HG03432 (cell line): ENCODE measurements around the gene CPA1.

Experiments used
- ATAC-seq: cut with Tn5 transposase; IDR thresholded peaks from one replicate; pipeline ENCODE4 v1.9.1; 2021; ENCODE audit warnings: mild to moderate bottlenecking, moderate library complexity; ENCODE audit not compliant: unreplicated experiment

The CPA1 gene

DNA sequence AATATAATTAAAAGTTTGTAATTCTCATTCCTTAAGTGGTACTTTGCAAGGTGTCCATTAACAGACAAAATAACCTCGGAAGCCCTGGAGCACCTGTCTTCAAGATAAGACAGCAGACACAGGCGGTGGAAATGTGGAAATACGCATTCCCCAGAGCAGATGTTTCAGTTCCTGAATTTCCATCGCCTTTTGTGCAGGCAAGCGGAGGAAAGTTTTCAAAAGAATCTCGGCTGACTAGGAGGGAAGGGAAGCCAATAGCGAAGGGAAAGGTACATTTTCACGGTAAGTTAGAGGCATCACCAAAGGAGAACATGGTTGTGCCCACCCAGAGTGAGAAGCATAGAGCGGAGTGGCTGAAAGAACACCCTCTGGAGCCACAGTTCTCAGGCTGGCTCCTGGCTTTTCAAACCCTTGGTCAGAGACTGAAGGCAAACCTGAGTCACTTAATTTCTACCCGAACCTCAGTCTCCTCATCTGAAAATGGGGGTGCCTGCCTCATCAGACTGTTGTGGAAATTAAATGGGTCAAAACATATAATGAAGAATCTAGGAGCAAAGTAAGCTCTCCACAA is 13.6 kb downstream of the CPA1 start:
- ATAC-seq: no peak

- ATAC-seq: no peak
These were observed 14.3 kb downstream of the CPA1 start for GRCh38 chr7:130394421-130395195.

GRCh38 chr7:130395421-130395820 is 15.1 kb downstream of the CPA1 start:
- ATAC-seq: no peak

DNA sequence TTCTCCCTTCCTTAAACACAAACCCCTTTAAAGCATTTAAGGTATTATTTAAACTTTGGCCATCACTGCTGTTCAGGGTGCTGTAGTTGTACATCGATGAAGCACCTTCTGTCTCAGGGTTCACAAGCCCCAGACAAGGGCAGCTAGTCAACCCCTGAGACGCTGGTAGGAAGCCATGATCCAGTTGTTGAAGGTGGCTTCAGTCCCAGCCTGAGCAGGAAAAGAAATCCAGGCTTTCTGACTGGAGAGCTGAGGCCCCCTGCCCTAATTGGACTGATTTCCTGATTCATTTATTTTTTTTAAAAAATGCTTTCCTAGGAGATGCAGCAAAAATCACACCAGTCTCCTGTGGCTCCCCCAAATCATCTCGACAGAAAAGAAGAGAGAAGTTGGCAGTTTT is 15.8 kb downstream of the CPA1 start:
- no peak for ATAC-seq

DNA sequence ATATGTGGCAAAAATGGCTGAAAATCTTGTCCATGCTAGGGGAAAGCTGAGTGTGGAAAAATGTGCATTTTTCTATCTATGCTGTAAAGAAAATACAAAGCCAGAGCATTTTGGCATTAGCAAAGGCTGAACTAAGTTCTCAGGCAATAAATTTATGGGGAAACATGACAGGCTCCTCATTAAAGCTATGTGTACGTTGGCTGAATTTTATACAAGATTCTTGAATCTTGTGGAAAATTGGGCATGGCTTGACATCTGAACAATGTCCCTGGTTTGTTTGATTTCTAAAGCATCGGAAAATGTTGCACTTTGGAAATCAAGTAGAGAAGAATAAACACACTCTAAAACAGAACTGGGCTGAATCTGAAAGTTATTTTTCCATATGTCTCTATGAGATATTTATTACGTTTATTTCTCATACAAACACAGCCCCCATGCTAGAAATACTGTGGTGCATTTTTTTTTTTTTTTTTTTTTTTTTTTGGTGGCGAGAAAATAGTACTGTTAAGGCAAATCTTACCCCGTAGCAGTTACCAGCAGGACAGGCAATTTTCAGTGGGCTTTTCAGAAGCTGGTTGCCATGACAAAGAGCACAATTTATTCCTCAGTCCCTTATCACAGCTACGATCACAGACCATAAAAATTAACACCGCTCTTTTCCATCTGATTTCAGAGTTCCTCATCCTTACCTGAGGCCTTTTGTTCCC is 16.9 kb downstream of the CPA1 start:
- ATAC-seq: no peak

DNA sequence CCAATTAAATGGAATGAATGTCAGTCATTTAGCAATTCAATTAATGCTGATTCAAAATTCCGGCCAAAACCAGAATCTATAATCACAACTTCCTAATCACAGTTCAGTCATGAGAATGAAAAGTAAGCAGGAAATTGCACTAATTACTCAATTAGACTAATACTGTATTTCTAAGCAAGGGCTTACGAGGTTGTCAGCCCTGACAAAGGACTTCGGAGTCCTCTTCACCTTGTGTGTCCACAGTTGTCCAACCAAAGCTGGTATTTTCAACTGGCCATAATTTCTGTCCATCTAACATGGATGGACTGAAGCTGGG is 17.4 kb downstream of the CPA1 start:
- ATAC-seq: no peak

GRCh38 chr7:130398526-130399090 is 18.3 kb downstream of the CPA1 start:
- no peak for ATAC-seq

- no peak for ATAC-seq
These were observed 19.9 kb downstream of the CPA1 start for GRCh38 chr7:130400120-130400572.

DNA sequence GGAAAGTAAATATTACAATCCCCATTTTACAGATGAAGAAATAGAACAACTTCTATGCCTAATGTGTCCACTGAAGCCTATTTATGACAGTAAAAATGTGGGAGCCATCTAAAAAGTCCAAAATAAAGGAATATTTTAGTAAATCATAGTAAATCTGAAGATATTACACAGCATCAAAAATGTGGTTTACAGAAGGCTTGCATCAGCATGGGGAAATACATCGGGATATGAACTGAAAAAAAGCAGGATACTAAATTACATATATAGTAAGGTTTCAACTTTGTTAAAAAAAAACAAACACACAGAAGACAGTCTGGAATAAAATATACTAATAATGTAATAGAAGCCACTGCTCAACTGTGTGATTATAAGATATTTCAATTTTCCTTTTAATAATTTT is 20.8 kb downstream of the CPA1 start:
- no peak for ATAC-seq

DNA sequence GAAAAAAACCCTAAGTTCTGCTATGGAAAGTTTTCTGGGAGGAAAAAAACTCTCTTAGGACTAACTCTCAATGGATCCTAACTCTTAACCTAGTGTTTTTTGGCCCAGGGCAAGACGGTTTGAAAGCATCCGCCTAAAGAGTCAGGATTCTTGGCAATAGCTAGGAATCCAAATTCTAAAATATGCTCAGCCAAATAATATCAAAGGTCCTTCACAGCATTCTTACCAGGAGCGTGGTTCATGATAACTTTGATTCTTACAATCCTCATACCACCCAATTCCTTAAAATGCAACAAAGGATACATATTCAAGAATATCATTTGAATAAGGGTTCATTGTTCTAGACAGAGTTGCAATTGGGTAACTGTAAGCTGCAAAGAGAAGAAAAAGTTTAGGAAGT is 21.3 kb downstream of the CPA1 start:
- no peak for ATAC-seq

GRCh38 chr7:130405003-130405402 is 24.7 kb downstream of the CPA1 start:
- ATAC-seq: no peak

DNA sequence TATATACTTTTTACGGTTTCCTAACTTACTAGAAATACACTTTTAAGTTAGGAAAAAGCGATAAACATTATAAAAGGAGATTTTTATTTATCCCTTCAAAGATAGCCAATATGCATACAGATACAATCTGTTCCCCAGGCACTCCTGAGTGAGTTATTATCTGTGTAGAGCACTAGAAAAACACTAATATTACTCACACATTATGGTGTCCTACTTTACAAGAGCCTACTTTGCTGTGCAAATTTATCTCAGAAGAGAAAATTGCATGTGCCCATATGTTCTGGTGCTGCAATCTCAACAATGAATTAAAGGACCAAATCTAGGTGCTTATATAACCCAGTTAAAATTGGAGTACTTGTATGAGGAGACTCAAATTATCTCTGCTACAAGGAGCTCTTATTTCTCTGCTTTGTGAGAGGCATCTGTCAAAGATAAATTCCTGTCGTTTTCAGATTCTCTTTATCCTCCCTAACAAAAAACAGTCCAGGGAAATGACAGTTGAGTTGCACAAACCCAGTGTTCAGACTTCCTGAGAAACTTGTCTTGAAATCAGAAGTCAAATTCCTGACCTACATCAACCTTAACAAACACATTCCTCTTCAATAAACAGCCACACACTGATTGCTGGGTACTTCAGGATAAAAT is 28.9 kb downstream of the CPA1 start:
- ATAC-seq: no peak

- ATAC-seq: no peak
These were observed 29.4 kb downstream of the CPA1 start for GRCh38 chr7:130409712-130410072.

GRCh38 chr7:130410868-130411541 is 30.7 kb downstream of the CPA1 start:
- no peak for ATAC-seq

GRCh38 chr7:130413201-130413600 is 32.9 kb downstream of the CPA1 start:
- no peak for ATAC-seq

DNA sequence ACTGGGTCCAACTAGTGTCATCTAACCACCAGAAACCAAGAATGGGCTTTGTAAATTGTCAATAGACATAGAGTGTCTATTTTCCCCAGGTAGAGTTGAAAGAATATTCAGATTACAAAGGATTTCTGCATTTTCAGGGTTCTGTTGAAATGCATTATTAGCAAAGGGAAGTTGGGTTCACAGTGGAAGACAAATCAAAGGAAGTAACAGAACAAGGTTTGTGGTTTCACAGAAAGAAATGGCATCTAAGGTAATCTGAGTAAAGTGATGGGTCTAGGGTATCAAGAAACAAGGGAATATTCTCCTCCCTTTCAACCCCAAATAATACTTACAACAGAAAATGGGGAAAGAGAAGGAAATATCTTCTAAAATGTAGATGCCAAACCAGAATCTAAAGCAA is 34.7 kb downstream of the CPA1 start:
- no peak for ATAC-seq

- ATAC-seq: no peak
These were observed 36.9 kb downstream of the CPA1 start for GRCh38 chr7:130417213-130417612.

DNA sequence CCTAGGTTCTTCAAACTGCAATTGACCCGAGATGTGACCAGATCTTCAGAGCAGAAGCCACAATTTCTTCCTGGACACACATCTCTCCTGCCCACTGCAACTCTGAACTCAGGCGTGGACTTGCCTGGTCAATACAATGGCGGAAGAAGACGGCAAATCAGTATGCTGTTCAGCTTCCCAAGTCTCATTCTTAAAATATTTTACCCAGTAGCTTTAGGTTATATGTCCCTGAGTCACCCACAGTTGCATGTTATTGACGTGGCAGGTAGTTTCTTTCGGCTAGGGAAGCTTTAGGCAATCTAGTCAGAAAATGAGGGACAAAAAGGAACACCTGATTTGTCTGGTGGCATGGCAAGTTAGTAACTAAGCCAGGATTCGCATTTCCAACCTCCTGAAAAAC is 38.0 kb downstream of the CPA1 start:
- no peak for ATAC-seq

DNA sequence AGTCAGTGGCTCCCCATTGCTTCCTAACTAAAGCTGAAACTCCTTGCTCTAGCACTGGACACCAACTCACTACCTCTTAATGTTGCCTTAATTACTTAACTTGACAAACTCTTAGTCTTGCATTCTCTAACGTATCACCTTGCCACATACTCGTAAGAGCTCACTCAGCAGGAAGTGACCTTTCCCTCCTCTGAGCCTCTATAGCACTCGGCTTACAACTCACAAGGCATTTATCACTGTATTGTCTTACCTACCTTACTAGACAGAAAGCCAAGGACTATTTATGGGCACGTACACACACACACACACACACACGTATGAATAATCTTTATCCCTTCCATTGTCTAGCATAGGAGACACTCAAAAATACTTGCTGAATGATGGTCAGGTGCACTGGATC is 39.4 kb downstream of the CPA1 start:
- no peak for ATAC-seq

DNA sequence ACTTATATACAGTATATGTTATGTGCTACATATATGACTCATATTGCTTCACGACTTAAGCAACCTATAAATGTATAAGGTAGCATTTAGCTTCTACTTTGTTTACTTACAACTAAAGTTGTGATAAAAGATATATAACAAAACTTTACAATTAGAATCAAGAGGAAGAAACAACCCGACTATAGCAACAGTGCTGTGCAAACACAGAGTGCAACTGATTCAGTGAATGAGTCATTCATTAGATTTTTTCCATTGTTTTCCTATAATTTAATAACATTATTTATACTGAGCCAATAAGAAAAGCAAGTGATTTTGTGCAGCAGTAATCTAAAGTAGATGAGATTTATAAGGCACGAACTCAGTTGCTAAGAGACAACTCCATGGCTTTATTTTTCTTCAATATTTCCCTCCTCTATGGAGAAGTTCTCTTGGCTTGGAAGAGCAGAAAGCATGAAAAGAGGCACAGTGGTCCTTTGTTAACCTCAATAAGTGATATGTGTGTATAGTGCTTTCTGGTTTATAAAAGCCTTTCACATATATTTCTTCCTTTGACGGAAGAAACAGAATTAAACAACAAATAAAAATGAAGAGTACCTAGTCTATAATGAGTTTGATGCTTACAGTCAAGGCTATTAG is 40.8 kb downstream of the CPA1 start:
- no peak for ATAC-seq

DNA sequence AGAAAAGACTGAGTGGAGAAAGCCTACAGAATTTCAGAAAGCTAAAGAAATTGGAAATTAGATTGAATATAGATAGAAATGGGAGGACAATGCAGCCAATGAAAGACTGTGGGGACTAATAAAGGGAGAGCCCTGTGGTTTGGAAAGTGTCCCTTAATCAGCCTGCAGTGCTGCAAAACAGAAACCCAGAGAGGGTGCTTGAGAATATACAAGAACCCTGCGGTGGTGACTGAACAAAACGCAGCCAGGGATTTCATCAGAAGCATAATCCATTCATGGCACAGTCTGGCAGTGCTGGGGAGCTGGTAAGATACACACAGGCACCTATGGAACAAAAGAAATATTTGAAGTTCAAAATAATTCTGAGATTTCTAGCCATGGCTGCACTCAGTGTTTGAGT is 41.4 kb downstream of the CPA1 start:
- ATAC-seq: no peak
